ENCODE results near the gene TMEM74B.

GRCh38 chr20:1137236-1137635 lies 47.5 kb downstream of the TMEM74B start:
- TF ChIP-seq, protein P1, sequence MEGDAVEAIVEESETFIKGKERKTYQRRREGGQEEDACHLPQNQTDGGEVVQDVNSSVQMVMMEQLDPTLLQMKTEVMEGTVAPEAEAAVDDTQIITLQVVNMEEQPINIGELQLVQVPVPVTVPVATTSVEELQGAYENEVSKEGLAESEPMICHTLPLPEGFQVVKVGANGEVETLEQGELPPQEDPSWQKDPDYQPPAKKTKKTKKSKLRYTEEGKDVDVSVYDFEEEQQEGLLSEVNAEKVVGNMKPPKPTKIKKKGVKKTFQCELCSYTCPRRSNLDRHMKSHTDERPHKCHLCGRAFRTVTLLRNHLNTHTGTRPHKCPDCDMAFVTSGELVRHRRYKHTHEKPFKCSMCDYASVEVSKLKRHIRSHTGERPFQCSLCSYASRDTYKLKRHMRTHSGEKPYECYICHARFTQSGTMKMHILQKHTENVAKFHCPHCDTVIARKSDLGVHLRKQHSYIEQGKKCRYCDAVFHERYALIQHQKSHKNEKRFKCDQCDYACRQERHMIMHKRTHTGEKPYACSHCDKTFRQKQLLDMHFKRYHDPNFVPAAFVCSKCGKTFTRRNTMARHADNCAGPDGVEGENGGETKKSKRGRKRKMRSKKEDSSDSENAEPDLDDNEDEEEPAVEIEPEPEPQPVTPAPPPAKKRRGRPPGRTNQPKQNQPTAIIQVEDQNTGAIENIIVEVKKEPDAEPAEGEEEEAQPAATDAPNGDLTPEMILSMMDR (IDR thresholded peaks at IDR 0.05) = no peak
- no peak for TF ChIP-seq POLR2A (IDR thresholded peaks at IDR 0.05; ENCODE audit: low read depth)
- no peak for TF ChIP-seq EP300 (IDR thresholded peaks at IDR 0.05)
- TF ChIP-seq POLR2AphosphoS5 (IDR thresholded peaks at IDR 0.05) = no peak
